Fibroblast of lung (primary cell): ENCODE results near the gene SLC13A3. TPM values are rescaled to one million over a fixed set of nuclear protein-coding genes. Genes with fewer than 3 reads are reported as not detected.

Experiments used
- DNase-seq, 2 donors: peaks; one replicate each; pipeline versions ENCODE4 v3.0.0 to v3.0.0-alpha.2; 2010; ENCODE audit warnings: low read depth in 2 of 2
- H2AFZ ChIP-seq: 2 replicates; pipeline ENCODE4 v1.5.1; 2012; ENCODE audit warnings: low read length, control low read depth, inconsistent platforms
- H3K27ac ChIP-seq: 2 replicates; pipeline ENCODE4 v1.5.1; 2011; ENCODE audit warnings: low read length, control low read depth; ENCODE audit not compliant: insufficient read depth
- H3K27me3 ChIP-seq: 2 replicates; pipeline ENCODE4 v1.5.1; 2011; ENCODE audit warnings: mild to moderate bottlenecking, low read length; ENCODE audit not compliant: control insufficient read depth, insufficient read depth
- H3K36me3 ChIP-seq: 2 replicates; pipeline ENCODE4 v1.5.1; 2011; ENCODE audit warnings: low read length; ENCODE audit not compliant: control insufficient read depth, insufficient read depth
- H3K4me1 ChIP-seq: 2 replicates; pipeline ENCODE4 v1.5.1; 2011; ENCODE audit warnings: low read length; ENCODE audit not compliant: control insufficient read depth, insufficient read depth; ENCODE audit errors: extremely low read depth
- H3K4me2 ChIP-seq: 2 replicates; pipeline ENCODE4 v1.5.1; 2011; ENCODE audit warnings: low read length, control low read depth; ENCODE audit not compliant: insufficient read depth; ENCODE audit errors: extremely low read depth
- H3K4me3 ChIP-seq, 4 experiments: fragments of 200-600 bp in 1 of 4; sonication (generic) in 1 of 4; replicated peaks in 1 of 4; 2 replicates each; pipeline ENCODE4 v1.5.1; 2011 to 2016; ENCODE audit warnings: low read length in 4 of 4, low read depth in 3 of 4, mild to moderate bottlenecking in 3 of 4, control low read depth in 2 of 4, inconsistent platforms in 1 of 4, mixed read lengths in 1 of 4; ENCODE audit not compliant: insufficient read depth in 1 of 4; ENCODE audit errors: control extremely low read depth in 1 of 4
- H3K79me2 ChIP-seq: 2 replicates; pipeline ENCODE4 v1.5.1; 2012; ENCODE audit warnings: mild to moderate bottlenecking, low read length, inconsistent platforms; ENCODE audit not compliant: control insufficient read depth, insufficient read depth
- H3K9ac ChIP-seq: 2 replicates; pipeline ENCODE4 v1.5.1; 2011; ENCODE audit warnings: mild to moderate bottlenecking, low read length, control low read depth; ENCODE audit not compliant: insufficient read depth
- H3K9me3 ChIP-seq: 2 replicates; pipeline ENCODE4 v1.5.1; 2012; ENCODE audit warnings: low read depth, low read length; ENCODE audit not compliant: control insufficient read depth, insufficient read depth
- H4K20me1 ChIP-seq: 2 replicates; pipeline ENCODE4 v1.5.1; 2011; ENCODE audit warnings: low read length; ENCODE audit not compliant: control insufficient read depth, insufficient read depth; ENCODE audit errors: extremely low read depth
- CTCF ChIP-seq, 2 donors: IDR thresholded peaks in 1 of 2; conservative IDR thresholded peaks in 1 of 2; 1 replicate in 1 of 2; 2 replicates in 1 of 2; pipeline ENCODE4 v1.5.1; 2011 to 2012; ENCODE audit warnings: low read length in 2 of 2, control low read depth in 1 of 2, inconsistent platforms in 1 of 2, low read depth in 1 of 2, mild to moderate bottlenecking in 1 of 2
- EZH2 ChIP-seq: IDR thresholded peaks from 2 replicates; pipeline ENCODE4 v1.5.1; 2012; ENCODE audit warnings: low read length, control low read depth, mild to moderate bottlenecking; ENCODE audit errors: missing control alignments
- polyA plus RNA-seq, 2 donors: library from polyadenylated mRNA; depleted of rRNA in 1 of 2; stranded (reverse) in 1 of 2; unstranded in 1 of 2; fragments of >200 nt; gene quantifications; 2 replicates each; pipeline ENCODE4 v1.2.1, GENCODE V29; 2011 to 2012; ENCODE audit warnings: missing spikeins in 1 of 2
- total RNA-seq: library from RNA; depleted of rRNA; stranded (reverse); fragments of >200 nt; gene quantifications from 2 replicates; pipeline ENCODE4 v1.2.1, GENCODE V29; 2014

The SLC13A3 gene
- total and polyA plus RNA-seq, 2 donors (not counting 1 experiment from before 2014, with no cell fraction given), result 2.2 to 5.6 TPM

DNA sequence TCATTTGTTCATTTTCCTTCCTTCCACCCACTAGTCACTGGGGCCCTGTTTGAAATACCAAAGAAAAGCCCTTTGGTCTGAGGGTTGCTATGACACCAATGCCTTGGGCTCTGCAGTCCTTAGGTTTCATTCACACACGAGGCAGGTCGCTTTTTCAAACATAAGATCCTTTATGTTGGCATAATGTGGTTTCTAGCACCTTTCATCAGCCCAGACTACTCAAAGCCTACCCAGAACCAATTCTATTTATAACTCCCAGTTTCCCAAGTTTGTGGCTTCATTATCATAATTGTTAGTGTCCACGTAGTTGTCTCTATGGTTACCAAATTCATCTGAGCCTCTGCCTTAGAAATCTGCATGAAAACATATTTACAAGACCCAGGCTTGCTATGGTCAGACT lies 44.6 kb upstream of the SLC13A3 start:
- H3K79me2 ChIP-seq, result no peaks in the 10 kb centered on the region
- H4K20me1 ChIP-seq, result no peaks in the 10 kb centered on the region
- H3K4me3 ChIP-seq, result no peak overlapping the region
- no peaks in the 10 kb centered on the region for H3K27me3 ChIP-seq
- no peak for TF ChIP-seq CTCF (conservative IDR thresholded peaks at IDR 0.05 in 1 of 2, IDR thresholded peaks at IDR 0.05 in 1 of 2; ENCODE audit: low read depth in 1 of 2, low read length in 2 of 2)
- no peak for TF ChIP-seq EZH2
- H3K27ac ChIP-seq, result no peak overlapping the region
- peak; percentile 67 to 76 for DNase-seq
- no peak overlapping the region for H3K9ac ChIP-seq
- no peak overlapping the region for H2AFZ ChIP-seq
- H3K9me3 ChIP-seq, result no peaks in the 10 kb centered on the region
- H3K4me1 ChIP-seq, result no peaks in the 10 kb centered on the region
- no peak overlapping the region for H3K4me2 ChIP-seq
- H3K36me3 ChIP-seq, result no peaks in the 10 kb centered on the region

DNA sequence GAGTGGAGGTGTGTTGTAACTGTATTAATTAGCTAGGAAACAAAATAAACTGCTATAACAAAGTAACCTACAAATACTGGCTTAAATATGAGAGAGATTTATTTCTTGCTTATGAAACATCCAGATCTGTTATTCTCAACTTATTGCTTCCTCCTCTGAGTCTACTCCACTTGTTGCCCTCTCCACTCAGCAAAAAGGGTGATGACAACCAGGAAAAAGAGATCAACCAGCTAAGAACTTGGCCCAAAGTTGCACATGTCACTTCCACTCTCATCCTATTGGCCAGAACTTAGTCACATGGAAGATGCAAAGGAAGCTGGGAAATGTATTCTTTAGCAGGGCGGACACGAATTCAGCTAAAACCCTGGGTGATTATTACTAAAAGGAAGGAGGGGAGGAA lies 43.2 kb upstream of the SLC13A3 start:
- DNase-seq, result peak in 1 of 2 donors; percentile 57

GRCh38 chr20:46691196-46691595 lies 39.9 kb upstream of the SLC13A3 start:
- H3K9ac ChIP-seq, result no peak overlapping the region
- no peaks in the 10 kb centered on the region for H3K4me1 ChIP-seq
- H3K4me2 ChIP-seq, result no peak overlapping the region
- no peaks in the 10 kb centered on the region for H3K9me3 ChIP-seq
- peaks cover 27% of the 10 kb centered on the region for H3K79me2 ChIP-seq
- H4K20me1 ChIP-seq, result no peaks in the 10 kb centered on the region
- no peak overlapping the region for H3K4me3 ChIP-seq
- H3K36me3 ChIP-seq, result peaks cover 2% of the 10 kb centered on the region
- H3K27me3 ChIP-seq, result no peaks in the 10 kb centered on the region
- DNase-seq, result no peak
- no peak overlapping the region for H3K27ac ChIP-seq
- TF ChIP-seq CTCF (conservative IDR thresholded peaks at IDR 0.05 in 1 of 2, IDR thresholded peaks at IDR 0.05 in 1 of 2; ENCODE audit: low read depth in 1 of 2, low read length in 2 of 2) (no peak), EZH2 (no peak)
- no peak overlapping the region for H2AFZ ChIP-seq

More for the DNA sequence above, 43.2 kb upstream of the SLC13A3 start:
- H3K4me3 ChIP-seq, result no peak overlapping the region
- H3K9ac ChIP-seq, result no peak overlapping the region
- TF ChIP-seq EZH2 (no peak), CTCF (conservative IDR thresholded peaks at IDR 0.05 in 1 of 2, IDR thresholded peaks at IDR 0.05 in 1 of 2; ENCODE audit: low read depth in 1 of 2, low read length in 2 of 2) (no peak)
- H3K79me2 ChIP-seq, result no peaks in the 10 kb centered on the region
- H4K20me1 ChIP-seq, result no peaks in the 10 kb centered on the region
- H3K4me2 ChIP-seq, result no peak overlapping the region
- no peak overlapping the region for H3K27ac ChIP-seq
- H3K27me3 ChIP-seq, result no peaks in the 10 kb centered on the region
- no peaks in the 10 kb centered on the region for H3K36me3 ChIP-seq
- H3K4me1 ChIP-seq, result no peaks in the 10 kb centered on the region
- no peak overlapping the region for H2AFZ ChIP-seq
- H3K9me3 ChIP-seq, result no peaks in the 10 kb centered on the region
